ENCODE data around the gene CPT1A. TPM values are rescaled to one million over a fixed set of nuclear protein-coding genes. Genes with fewer than 3 reads are reported as not detected.

The CPT1A gene
- total RNA-seq, 2 experiments from 2014 or later: 11.3 to 13.2 TPM

DNA sequence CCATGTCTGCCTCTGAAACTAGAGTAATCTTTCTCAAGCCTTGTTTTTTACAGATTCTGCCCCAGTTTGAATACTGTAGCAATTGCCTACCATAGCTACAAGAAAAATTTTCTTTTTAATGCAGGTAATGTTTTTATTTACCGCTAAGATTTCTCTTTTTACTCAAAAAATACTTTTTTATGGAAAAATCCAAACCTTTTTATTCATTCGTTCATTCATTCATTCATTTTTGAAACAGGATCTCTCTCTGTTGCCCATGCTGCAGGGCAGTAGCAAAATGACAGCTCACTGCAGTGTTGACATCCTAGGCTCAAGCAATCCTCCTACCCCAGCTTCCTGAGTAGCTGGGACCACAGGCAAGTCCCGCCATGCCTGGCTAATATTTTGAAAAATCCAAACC lies 2.7 kb upstream of the CPT1A start:
- peak overlapping the region; percentile 91 for H3K4me3 Mint-ChIP-seq
- Histone ChIP-seq H3K4me3 (ENCODE audit: low read length) (peak overlapping the region; percentile 61), H3K27me3 (ENCODE audit: control insufficient read depth in 1 of 2, insufficient read depth in 2 of 2, low read length in 2 of 2) (no peaks in the 10 kb centered on the region), H3K27ac (ENCODE audit: low read depth in 1 of 2, low read length in 2 of 2) (no peak overlapping the region), H3K4me1 (ENCODE audit: insufficient read depth, low read length) (peaks cover 46% of the 10 kb centered on the region), H3K36me3 (ENCODE audit: insufficient read depth, low read length) (no peaks in the 10 kb centered on the region), H3K9me3 (ENCODE audit: control insufficient read depth in 1 of 2, insufficient read depth in 1 of 2, low read length in 2 of 2) (no peaks in the 10 kb centered on the region)
- intact Hi-C loops (cut with DNase I, micrococcal nuclease): loop anchor here (1.0 to 10.0 kb wide), 8 partner anchors 19 to 380 kb away; partner anchors contain the start of genes IGHMBP2 (in 2 of the 2), MRPL21 (in 2 of the 2), PPP6R3 (in 1 of the 2) and TESMIN (in 1 of the 2)
- DNase-seq (no peak), ATAC-seq (ENCODE audit: poor library complexity) (no peak)
- H3K4me1 Mint-ChIP-seq (ENCODE audit: low read depth): peaks cover 38% of the 10 kb centered on the region
- peak overlapping the region; percentile 70 for H3K27ac Mint-ChIP-seq
- H3K9me3 Mint-ChIP-seq: no peaks in the 10 kb centered on the region
- POLR2A ChIA-PET: interaction anchor here (0.7 to 1.7 kb wide), 8 partner anchors 8 to 572 kb away, joined by 3 to 8 read pairs (median 4); partner anchors contain the start of gene C11orf24
- TF ChIP-seq, protein P1, sequence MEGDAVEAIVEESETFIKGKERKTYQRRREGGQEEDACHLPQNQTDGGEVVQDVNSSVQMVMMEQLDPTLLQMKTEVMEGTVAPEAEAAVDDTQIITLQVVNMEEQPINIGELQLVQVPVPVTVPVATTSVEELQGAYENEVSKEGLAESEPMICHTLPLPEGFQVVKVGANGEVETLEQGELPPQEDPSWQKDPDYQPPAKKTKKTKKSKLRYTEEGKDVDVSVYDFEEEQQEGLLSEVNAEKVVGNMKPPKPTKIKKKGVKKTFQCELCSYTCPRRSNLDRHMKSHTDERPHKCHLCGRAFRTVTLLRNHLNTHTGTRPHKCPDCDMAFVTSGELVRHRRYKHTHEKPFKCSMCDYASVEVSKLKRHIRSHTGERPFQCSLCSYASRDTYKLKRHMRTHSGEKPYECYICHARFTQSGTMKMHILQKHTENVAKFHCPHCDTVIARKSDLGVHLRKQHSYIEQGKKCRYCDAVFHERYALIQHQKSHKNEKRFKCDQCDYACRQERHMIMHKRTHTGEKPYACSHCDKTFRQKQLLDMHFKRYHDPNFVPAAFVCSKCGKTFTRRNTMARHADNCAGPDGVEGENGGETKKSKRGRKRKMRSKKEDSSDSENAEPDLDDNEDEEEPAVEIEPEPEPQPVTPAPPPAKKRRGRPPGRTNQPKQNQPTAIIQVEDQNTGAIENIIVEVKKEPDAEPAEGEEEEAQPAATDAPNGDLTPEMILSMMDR (IDR thresholded peaks at IDR 0.05): no peak
- H3K36me3 Mint-ChIP-seq (ENCODE audit: low read depth): peaks cover 5% of the 10 kb centered on the region
- CTCF ChIA-PET: interaction anchor here (0.8 to 3.7 kb wide), 12 partner anchors 10 to 255 kb away, joined by 3 to 42 read pairs (median 5); no protein-coding TSS in a partner anchor
- no peaks in the 10 kb centered on the region for H3K27me3 Mint-ChIP-seq

DNA sequence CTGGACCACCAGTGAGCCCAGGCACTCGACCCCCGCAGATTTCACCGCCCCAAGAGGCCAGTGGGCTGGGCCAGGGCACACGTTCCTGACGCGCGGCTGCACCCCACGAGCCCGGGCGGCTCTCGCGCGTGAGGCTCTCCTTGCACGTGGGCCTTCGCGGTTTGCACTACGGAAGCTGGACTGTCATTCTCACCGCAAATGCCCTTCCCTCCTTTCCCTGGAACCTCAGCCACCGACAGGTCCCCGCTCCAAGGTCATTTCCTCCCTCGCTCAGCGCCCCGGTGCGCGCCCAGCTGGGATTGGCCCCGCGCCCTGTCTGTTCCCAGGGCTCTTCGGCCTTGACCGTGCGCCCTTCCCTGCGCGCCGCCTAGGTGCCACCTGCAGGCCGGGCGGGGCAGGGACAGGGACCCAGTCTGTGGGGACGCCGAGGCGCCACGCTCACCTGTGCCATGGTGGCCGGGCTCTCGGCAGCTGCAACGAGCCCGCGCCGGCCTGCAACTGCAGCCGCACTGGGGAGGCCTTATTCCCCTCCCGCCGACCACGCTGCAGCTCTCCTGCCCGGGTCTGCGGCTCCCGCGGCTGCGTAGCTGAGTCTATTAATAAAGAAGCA lies 2.1 kb upstream of the CPT1A start:
- peak overlapping the region; percentile 61 for H3K4me3 ChIP-seq (ENCODE audit: low read length)
- TF ChIP-seq, protein P1 (IDR thresholded peaks at IDR 0.05): peak; percentile 78
- H3K27ac Mint-ChIP-seq: peak overlapping the region; percentile 70
- peak overlapping the region in 1 of 2 donors; percentile 2 for H3K27ac ChIP-seq (ENCODE audit: low read depth in 1 of 2, low read length in 2 of 2)
- peaks cover 52% of the 10 kb centered on the region for H3K4me1 ChIP-seq (ENCODE audit: insufficient read depth, low read length)
- peak overlapping the region; percentile 91 for H3K4me3 Mint-ChIP-seq
- H3K4me1 Mint-ChIP-seq (ENCODE audit: low read depth): peaks cover 43% of the 10 kb centered on the region
- no peaks in the 10 kb centered on the region for H3K9me3 Mint-ChIP-seq
- no peaks in the 10 kb centered on the region for H3K36me3 ChIP-seq (ENCODE audit: insufficient read depth, low read length)
- peak; percentile 33 for ATAC-seq (ENCODE audit: poor library complexity)
- no peaks in the 10 kb centered on the region for H3K27me3 Mint-ChIP-seq
- peak; percentile 34 to 86 (median 72) for DNase-seq
- peaks cover 5% of the 10 kb centered on the region for H3K36me3 Mint-ChIP-seq (ENCODE audit: low read depth)
- ChIA-PET POLR2A (interaction anchor here (0.6 to 1.7 kb wide), 10 partner anchors 9 to 1807 kb away, joined by 3 to 8 read pairs (median 4); partner anchors contain the start of gene C11orf24), CTCF (interaction anchor here (0.8 to 3.7 kb wide), 14 partner anchors 9 to 254 kb away, joined by 3 to 42 read pairs (median 4); no protein-coding TSS in a partner anchor)
- no peaks in the 10 kb centered on the region for H3K9me3 ChIP-seq (ENCODE audit: control insufficient read depth in 1 of 2, insufficient read depth in 1 of 2, low read length in 2 of 2)
- H3K27me3 ChIP-seq (ENCODE audit: control insufficient read depth in 1 of 2, insufficient read depth in 2 of 2, low read length in 2 of 2): no peaks in the 10 kb centered on the region
- intact Hi-C loops (cut with DNase I, micrococcal nuclease): loop anchor here (1.0 to 10.0 kb wide), 9 partner anchors 19 to 379 kb away; partner anchors contain the start of genes IGHMBP2 (in 2 of the 2), MRPL21 (in 2 of the 2), TESMIN (in 2 of the 2) and PPP6R3 (in 1 of the 2)

DNA sequence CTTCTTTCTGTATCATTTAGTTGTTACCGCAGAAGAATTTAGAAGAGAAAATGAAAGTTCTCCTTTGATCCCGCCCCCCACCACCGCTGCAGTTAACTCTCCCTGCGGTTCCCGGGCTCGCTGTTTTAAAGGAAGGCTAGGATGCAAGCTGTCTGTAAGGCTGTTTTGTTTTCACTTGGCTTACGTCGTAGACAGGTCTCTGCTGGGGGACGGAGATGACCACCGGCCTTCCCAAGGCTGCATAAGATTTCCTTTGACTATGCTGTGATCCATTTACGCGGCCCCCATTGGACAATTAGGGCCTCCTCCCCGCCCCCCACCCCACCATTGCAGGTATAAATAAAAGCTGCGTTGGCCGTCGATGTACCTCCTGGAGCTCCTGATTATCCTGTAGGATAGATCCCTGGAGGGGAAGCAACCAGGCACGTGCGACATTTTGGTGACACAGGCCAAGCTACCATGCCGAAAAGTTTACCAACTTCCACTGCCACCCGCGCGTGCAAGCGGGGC lies 1.4 kb upstream of the CPT1A start:
- CTCF ChIA-PET: interaction anchor here (0.8 to 3.7 kb wide), 12 partner anchors 8 to 93 kb away, joined by 3 to 42 read pairs (median 5); no protein-coding TSS in a partner anchor
- H3K4me1 ChIP-seq (ENCODE audit: insufficient read depth, low read length): peaks cover 59% of the 10 kb centered on the region
- peak overlapping the region; percentile 91 for H3K4me3 Mint-ChIP-seq
- no peaks in the 10 kb centered on the region for H3K36me3 ChIP-seq (ENCODE audit: insufficient read depth, low read length)
- H3K4me3 ChIP-seq (ENCODE audit: low read length): peak overlapping the region; percentile 61
- H3K36me3 Mint-ChIP-seq (ENCODE audit: low read depth): peaks cover 5% of the 10 kb centered on the region
- ATAC-seq (ENCODE audit: poor library complexity) (peak; percentile 13), DNase-seq (peak in 12 of 14 experiments; percentile 19 to 79 (median 46))
- H3K9me3 ChIP-seq (ENCODE audit: control insufficient read depth in 1 of 2, insufficient read depth in 1 of 2, low read length in 2 of 2): no peaks in the 10 kb centered on the region
- H3K27me3 ChIP-seq (ENCODE audit: control insufficient read depth in 1 of 2, insufficient read depth in 2 of 2, low read length in 2 of 2): no peaks in the 10 kb centered on the region
- POLR2A ChIA-PET: interaction anchor here (0.6 to 1.7 kb wide), 11 partner anchors 10 to 1806 kb away, joined by 3 to 8 read pairs (median 4); partner anchors contain the start of gene TPCN2
- no peaks in the 10 kb centered on the region for H3K27me3 Mint-ChIP-seq
- TF ChIP-seq, protein P1 (IDR thresholded peaks at IDR 0.05): no peak
- intact Hi-C loops (cut with DNase I, micrococcal nuclease): loop anchor here (1.0 to 10.0 kb wide), 9 partner anchors 18 to 378 kb away; partner anchors contain the start of genes IGHMBP2 (in 2 of the 2), MRPL21 (in 2 of the 2), TESMIN (in 2 of the 2) and PPP6R3 (in 1 of the 2)
- no peak overlapping the region for H3K27ac ChIP-seq (ENCODE audit: low read depth in 1 of 2, low read length in 2 of 2)
- H3K4me1 Mint-ChIP-seq (ENCODE audit: low read depth): peaks cover 49% of the 10 kb centered on the region
- H3K9me3 Mint-ChIP-seq: no peaks in the 10 kb centered on the region
- H3K27ac Mint-ChIP-seq: peak overlapping the region; percentile 70
